CD4-positive, alpha-beta T cell (primary cell): Measurements from ENCODE around the gene DNER. TPM values are rescaled to one million over a fixed set of nuclear protein-coding genes. Genes with fewer than 3 reads are reported as not detected.

Source experiments
- ATAC-seq: fragments of 200-7000 bp; cut with Tn5 transposase; one replicate; pipeline ENCODE4 v1.10.0; 2022; ENCODE audit warnings: mild to moderate bottlenecking; ENCODE audit not compliant: poor library complexity
- CTCF ChIA-PET: fragments of 350-600 bp; sonication (Branson Sonifier 250); formaldehyde crosslinking; loops from one replicate; lab custom pipeline; 2021; ENCODE audit warnings: antibody characterized with exemption, inconsistent platforms; lab: Charles Lee
- POLR2A ChIA-PET: fragments of 350-600 bp; sonication (Branson Sonifier 250); formaldehyde crosslinking; loops from one replicate; lab custom pipeline; 2021; ENCODE audit warnings: antibody characterized with exemption, inconsistent platforms; lab: Charles Lee
- DNase-seq, 14 experiments: peaks; one replicate each; pipeline ENCODE4 v3.0.0-alpha.2; 2013 to 2020; ENCODE audit warnings: mixed read lengths in 2 of 14
- H3K27ac ChIP-seq, 2 donors: one replicate each; pipeline versions ENCODE4 v1.5.1 to v1.7.0; 2013; ENCODE audit warnings: low read length in 2 of 2, low read depth in 1 of 2, mild to moderate bottlenecking in 1 of 2
- H3K27me3 ChIP-seq, 2 experiments: 1 replicate in 1 of 2; 2 replicates in 1 of 2; pipeline versions ENCODE4 v1.6.1 to v1.7.0; 2013; ENCODE audit warnings: low read length in 2 of 2, control low read depth in 1 of 2, mild to moderate bottlenecking in 1 of 2, moderate library complexity in 1 of 2; ENCODE audit not compliant: insufficient read depth in 2 of 2, control insufficient read depth in 1 of 2
- H3K36me3 ChIP-seq: one replicate; pipeline ENCODE4 v1.6.1; 2013; ENCODE audit warnings: low read length, control low read depth; ENCODE audit not compliant: insufficient read depth
- H3K4me1 ChIP-seq: one replicate; pipeline ENCODE4 v1.6.1; 2013; ENCODE audit warnings: low read length, control low read depth; ENCODE audit not compliant: insufficient read depth
- H3K4me3 ChIP-seq: one replicate; pipeline ENCODE4 v1.5.1; 2013; ENCODE audit warnings: mild to moderate bottlenecking, low read length, moderate library complexity
- H3K9me3 ChIP-seq, 2 experiments: 1 replicate in 1 of 2; 2 replicates in 1 of 2; pipeline versions ENCODE4 v1.6.1 to v1.7.0; 2013; ENCODE audit warnings: low read length in 2 of 2, mild to moderate bottlenecking in 2 of 2, control low read depth in 1 of 2, moderate library complexity in 1 of 2; ENCODE audit not compliant: control insufficient read depth in 1 of 2, insufficient read depth in 1 of 2
- H3K27ac Mint-ChIP-seq: one replicate; pipeline ENCODE4 v1.8.0; 2020; ENCODE audit warnings: mixed read lengths
- H3K27me3 Mint-ChIP-seq: one replicate; pipeline ENCODE4 v1.8.0; 2021; ENCODE audit warnings: mixed read lengths
- H3K36me3 Mint-ChIP-seq: one replicate; pipeline ENCODE4 v1.8.0; 2021; ENCODE audit warnings: low read depth, mixed read lengths
- H3K4me1 Mint-ChIP-seq: one replicate; pipeline ENCODE4 v1.8.0; 2021; ENCODE audit warnings: low read depth, mixed read lengths
- H3K4me3 Mint-ChIP-seq: one replicate; pipeline ENCODE4 v1.8.0; 2020; ENCODE audit warnings: mild to moderate bottlenecking, mixed read lengths
- H3K9me3 Mint-ChIP-seq: one replicate; pipeline ENCODE4 v1.8.0; 2020; ENCODE audit warnings: mixed read lengths
- intact Hi-C, 2 experiments: fragments of 100-400 bp; cut with DNase I in 1 of 2; cut with micrococcal nuclease in 1 of 2; formaldehyde crosslinking; loops; one replicate each; pipeline versions ENCODE4 v1.15.1 to v1.9.0; 2023 to 2025; cut with DNase I, micrococcal nuclease
- total RNA-seq, 174 experiments: library from RNA in 2 of 174; stranded (reverse) in 2 of 174; gene quantifications; one replicate each; pipeline ENCODE4 v1.2.3 and lab custom pipeline; 2021 to 2026
- TF ChIP-seq, protein P1 (sequence below): fragments of 200-600 bp; IDR thresholded peaks from one replicate; pipeline ENCODE4 v1.8.0; 2022; ENCODE audit warnings: antibody characterized with exemption, mild to moderate bottlenecking

DNER gene
- total RNA-seq, 2 experiments from 2014 or later = not detected

- Mint-ChIP-seq H3K4me1 (no peaks in the 10 kb centered on the region), H3K27ac (no peak overlapping the region), H3K4me3 (no peak overlapping the region), H3K36me3 (no peaks in the 10 kb centered on the region), H3K27me3 (peaks cover 21% of the 10 kb centered on the region), H3K9me3 (no peaks in the 10 kb centered on the region)
- no peaks in the 10 kb centered on the region for H3K4me1 ChIP-seq
- H3K36me3 ChIP-seq = no peaks in the 10 kb centered on the region
- ChIA-PET POLR2A (no interaction called here), CTCF (no interaction called here)
- no peak overlapping the region for H3K4me3 ChIP-seq
- no peak for ATAC-seq
- peaks cover 0 to 3% of the 10 kb centered on the region in 2 experiments for H3K9me3 ChIP-seq
- intact Hi-C loops = no loop called here
- H3K27ac ChIP-seq = no peak overlapping the region
- TF ChIP-seq, protein P1, sequence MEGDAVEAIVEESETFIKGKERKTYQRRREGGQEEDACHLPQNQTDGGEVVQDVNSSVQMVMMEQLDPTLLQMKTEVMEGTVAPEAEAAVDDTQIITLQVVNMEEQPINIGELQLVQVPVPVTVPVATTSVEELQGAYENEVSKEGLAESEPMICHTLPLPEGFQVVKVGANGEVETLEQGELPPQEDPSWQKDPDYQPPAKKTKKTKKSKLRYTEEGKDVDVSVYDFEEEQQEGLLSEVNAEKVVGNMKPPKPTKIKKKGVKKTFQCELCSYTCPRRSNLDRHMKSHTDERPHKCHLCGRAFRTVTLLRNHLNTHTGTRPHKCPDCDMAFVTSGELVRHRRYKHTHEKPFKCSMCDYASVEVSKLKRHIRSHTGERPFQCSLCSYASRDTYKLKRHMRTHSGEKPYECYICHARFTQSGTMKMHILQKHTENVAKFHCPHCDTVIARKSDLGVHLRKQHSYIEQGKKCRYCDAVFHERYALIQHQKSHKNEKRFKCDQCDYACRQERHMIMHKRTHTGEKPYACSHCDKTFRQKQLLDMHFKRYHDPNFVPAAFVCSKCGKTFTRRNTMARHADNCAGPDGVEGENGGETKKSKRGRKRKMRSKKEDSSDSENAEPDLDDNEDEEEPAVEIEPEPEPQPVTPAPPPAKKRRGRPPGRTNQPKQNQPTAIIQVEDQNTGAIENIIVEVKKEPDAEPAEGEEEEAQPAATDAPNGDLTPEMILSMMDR = no peak
- DNase-seq = no peak
- no peaks in the 10 kb centered on the region for H3K27me3 ChIP-seq
These were observed 297.2 kb downstream of the DNER start for GRCh38 chr2:229417176-229417575.

GRCh38 chr2:229416116-229416694, 298.1 kb downstream of the DNER start:
- TF ChIP-seq, protein P1 = no peak
- ATAC-seq = no peak
- peak in 3 of 14 experiments; percentile 18 to 66 (median 54) for DNase-seq
- H3K27me3 ChIP-seq = no peaks in the 10 kb centered on the region
- Mint-ChIP-seq H3K4me3 (no peak overlapping the region), H3K9me3 (no peaks in the 10 kb centered on the region), H3K36me3 (no peaks in the 10 kb centered on the region), H3K4me1 (no peaks in the 10 kb centered on the region), H3K27ac (no peak overlapping the region), H3K27me3 (peaks cover 21% of the 10 kb centered on the region)
- ChIA-PET POLR2A (no interaction called here), CTCF (no interaction called here)
- H3K36me3 ChIP-seq = no peaks in the 10 kb centered on the region
- H3K27ac ChIP-seq = no peak overlapping the region
- H3K4me3 ChIP-seq = no peak overlapping the region
- H3K9me3 ChIP-seq = peaks cover 0 to 3% of the 10 kb centered on the region in 2 experiments
- intact Hi-C loops = no loop called here
- H3K4me1 ChIP-seq = no peaks in the 10 kb centered on the region

DNA sequence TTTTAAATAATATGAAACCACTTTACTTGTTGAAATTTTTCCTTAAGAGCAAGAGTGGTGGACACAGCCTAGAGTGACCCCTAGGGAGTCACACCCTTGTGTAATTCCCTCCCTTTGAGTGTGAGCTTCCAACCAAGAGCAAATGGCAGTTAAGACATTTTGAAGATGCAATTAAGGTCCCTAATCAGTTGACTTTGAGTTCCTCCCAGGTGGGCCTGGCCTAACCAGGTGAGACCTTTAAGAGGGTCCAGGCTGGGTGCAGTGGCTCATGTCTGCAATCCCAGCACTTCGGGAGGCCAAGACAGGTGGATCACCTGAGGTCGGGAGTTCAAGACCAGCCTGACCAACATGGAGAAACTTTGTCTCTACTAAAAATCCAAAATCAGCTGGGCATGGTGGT, 299.7 kb downstream of the DNER start:
- H3K4me1 ChIP-seq = no peaks in the 10 kb centered on the region
- H3K9me3 ChIP-seq = peaks cover 0 to 3% of the 10 kb centered on the region in 2 experiments

More for the DNA sequence above, 299.7 kb downstream of the DNER start:
- peaks cover 18% of the 10 kb centered on the region for H3K27me3 Mint-ChIP-seq
- no peaks in the 10 kb centered on the region for H3K27me3 ChIP-seq
- TF ChIP-seq, protein P1 = no peak
- no peaks in the 10 kb centered on the region for H3K36me3 Mint-ChIP-seq
- no peak overlapping the region for H3K27ac ChIP-seq
- ChIA-PET POLR2A (no interaction called here), CTCF (interaction anchor here (1.4 kb wide), 1 partner anchor 23 kb away, joined by 3 read pairs; no protein-coding TSS in a partner anchor)
- intact Hi-C loops = no loop called here
- H3K4me3 Mint-ChIP-seq = no peak overlapping the region
- ATAC-seq = no peak
- H3K4me3 ChIP-seq = no peak overlapping the region
- no peak overlapping the region for H3K27ac Mint-ChIP-seq
- H3K9me3 Mint-ChIP-seq = no peaks in the 10 kb centered on the region
- no peak for DNase-seq
- H3K4me1 Mint-ChIP-seq = no peaks in the 10 kb centered on the region
- H3K36me3 ChIP-seq = no peaks in the 10 kb centered on the region
